Fibroblast of upper back skin (primary cell): Measurements from ENCODE around the gene OR2V2.
"Not testable (repeated sequence)": the region's sequence is repeated elsewhere in the genome, so short reads cannot be mapped to it uniquely, and the experiment has no call there.

ENCODE experiments used
- DNase-seq: peaks from one replicate; pipeline ENCODE4 v3.0.0-alpha.2; 2013

Gene OR2V2

DNA sequence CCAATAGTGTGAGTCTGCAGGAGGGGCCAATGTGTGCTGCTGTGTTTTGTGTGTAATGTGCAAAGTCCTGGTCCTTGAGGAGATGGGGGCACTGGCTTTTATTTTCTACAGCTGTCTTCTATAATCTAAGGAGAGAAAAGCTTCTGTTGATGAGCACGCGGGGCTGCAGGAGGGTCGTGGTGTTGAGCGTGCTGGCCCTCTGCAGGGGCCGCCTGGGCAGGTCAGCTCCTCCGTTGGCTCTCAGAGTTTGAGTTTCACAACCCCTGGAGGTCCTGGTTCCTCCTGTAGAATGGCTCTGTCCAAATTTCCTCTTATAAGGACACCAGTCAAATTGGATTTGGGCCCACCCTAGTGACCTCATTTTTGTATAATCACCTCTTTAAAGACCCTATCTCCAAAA is 29.0 kb upstream of the OR2V2 start:
- DNase-seq: no peak

DNA sequence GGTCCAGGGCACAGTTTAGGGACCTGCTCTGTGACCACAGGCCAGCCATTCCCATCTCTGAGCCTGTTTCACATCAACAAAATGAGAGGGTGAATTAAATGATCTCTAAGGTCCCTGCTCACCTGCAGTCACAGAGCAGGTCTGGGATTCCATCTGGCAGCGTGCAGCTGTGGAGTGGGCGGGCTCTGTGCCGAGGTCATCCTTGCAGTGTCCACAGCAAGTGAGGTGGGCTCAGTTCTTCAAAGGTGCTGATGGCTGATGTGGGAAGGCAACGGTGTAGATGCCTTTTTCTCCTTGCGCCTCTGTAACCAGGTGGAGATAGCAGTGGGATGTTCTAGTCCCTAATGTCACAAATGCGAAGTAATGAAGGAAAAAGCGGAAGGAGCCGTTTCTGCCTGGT is 28.3 kb upstream of the OR2V2 start:
- DNase-seq: no peak

DNA sequence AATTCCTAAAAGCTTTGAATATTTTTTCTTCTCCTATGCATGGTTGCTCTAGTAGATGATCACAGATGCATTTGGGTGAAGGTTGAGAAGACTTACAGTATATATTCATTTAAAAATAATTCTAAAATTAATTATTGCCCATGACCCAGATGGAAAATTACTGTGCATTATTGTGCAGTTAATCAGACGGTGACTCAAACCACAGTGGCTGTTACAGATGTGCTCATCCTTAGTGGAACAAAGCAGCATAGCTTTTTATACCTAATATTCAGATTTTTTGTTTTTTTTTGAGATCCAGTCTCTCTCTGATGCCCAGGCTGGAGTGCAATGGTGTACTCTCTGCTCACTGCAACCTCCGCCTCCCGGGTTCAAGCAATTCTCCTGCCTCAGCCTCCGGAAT is 27.1 kb upstream of the OR2V2 start:
- peak; percentile 51 for DNase-seq

DNA sequence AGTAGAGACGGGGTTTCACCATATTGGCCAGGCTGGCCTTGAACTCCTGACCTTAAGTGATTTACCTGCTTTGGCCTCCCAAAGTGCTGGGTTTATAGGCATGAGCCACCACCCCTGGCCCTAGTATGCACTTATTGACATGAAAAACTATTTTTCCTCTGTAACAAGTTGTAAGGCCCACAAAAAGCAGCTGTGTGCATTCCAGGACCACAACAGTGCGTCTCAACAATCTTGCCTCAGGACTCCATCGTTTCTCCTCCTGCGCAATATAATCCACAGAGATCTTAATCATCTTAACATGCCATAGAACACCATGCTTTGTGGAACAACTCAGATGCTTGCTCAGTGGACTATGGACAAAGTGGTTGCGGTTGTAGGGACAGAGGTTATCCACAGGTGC is 26.6 kb upstream of the OR2V2 start:
- no peak for DNase-seq

DNA sequence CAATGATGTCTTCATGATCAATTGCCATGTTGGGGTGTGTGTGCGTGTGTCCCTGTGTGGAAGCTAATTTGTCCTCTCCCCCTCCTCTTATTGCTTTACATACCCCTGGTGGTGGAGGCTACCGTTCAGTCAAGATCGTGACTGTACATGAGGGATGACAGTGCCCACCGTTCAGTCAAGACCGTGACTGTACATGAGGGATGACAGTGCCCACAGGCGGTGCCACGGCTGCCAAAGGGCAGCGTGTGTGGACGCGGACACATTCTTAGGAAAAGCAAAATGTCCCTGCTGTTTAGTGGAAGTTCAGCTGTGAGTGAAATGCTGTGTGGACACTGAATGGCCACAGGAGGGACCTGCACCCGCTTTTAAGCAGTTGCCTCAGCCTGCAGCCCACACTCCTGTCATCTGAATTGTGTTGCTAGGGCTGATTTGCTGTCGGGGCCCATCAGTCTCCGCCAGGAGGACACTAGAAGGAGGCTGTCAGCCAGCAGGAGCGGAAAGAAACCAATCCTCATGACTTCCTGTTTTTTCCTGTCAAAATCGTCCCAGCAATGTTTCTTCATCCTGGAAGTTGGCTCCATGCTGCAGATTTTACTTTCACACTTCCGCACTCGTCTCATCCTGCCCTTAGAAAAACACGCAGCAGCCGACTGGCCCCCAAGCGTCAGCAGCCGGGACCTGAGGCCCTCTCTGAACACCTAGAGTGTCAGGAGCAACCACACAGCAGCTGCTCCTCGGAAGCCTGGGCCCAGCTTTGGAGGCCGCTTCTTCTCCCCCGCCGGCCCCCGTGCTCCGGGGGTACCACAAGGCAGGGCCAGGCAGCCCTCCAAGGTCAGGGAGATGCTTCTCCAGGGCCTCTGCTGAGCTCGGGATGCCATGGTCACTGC is 25.5 kb upstream of the OR2V2 start:
- no peak for DNase-seq

DNA sequence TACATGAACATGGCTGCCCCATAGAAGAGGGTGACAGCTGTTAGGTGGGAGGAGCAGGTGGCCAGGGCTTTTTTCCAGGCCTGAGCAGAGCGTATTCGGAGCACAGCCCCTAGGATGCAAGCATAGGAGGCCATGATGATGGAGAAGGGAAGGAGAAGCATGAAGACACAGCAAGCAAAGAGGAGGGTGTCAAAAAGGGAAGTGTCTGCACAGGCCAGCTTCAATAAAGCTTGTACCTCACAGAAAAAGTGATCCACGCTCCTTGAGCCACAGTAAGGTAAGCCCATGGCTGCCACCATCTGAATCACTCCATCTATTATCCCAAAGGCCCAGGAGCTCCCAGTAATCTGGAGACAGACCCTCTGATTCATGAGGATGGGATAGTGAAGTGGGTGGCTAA is 22.9 kb upstream of the OR2V2 start:
- DNase-seq: no peak

DNA sequence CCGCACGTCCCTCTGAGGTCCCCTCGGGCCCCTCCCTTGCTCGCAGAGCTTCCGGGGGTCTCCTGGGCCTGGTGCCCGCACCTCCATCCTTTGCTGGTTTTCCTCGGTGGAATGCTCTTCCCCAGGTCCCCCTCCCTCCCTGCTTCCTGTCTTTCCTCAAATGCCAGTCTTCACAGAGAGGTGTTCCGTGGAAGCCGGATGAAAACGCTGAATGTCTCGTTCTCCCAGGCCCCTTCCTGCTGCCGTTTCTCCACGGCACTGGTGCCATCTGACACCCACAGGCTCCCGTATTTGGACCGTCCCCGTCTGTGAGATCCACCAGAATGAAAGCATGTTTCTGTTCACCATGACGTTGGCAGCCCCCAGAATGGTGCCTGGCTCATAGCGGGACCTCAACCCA is 20.5 kb upstream of the OR2V2 start:
- DNase-seq: no peak

DNA sequence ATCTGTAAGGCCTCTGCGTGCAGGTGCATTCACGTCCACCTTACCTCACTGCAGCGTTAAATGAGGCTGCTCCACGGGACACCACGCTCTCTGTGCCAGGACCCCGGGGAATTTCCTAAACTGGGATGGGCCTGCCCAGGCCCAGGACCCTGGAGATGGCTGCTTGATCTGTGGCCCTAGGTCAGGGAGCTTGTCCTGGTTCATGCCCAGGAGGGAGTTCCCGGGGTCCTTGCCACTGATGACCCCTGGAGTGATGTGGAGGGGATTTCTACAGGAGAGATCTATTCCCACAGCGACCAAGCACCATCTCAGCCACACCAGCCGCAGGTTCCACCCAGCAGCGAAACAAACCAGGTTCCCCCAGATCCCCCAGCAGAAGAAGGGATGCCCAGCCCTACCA is 19.9 kb upstream of the OR2V2 start:
- no peak for DNase-seq

DNA sequence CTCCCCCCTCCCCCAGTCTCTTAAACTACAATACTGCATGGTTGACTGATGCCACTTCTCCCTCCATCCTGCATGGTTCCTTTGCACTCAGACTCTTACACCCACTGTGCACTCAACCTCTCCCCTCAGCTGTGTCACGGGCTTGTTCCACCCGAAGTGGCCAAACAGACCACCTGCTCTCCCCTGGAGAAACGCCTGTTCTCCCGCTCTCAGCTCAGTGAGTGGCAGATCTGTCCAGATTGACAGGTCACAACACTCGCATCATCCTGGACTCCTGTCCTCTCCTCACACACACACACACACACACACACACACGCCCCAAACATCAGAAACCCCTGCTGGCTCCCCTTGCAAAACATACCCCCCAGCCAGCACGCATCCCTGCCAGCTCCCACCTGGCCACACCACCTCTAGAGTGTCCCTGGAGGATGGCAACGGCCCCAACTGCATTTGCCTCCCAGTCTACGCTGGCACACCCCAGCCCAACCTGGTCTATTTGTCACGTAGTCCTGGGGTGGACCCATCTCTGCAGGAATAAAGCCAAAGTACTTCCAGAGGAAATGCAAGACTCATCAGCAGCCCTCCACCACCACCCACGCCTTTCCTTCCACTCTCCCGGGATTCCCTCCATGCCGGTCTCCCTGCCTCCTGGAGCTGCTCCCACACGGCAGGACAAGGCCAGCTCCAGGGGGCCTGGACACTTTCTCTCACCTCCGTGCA is 19.3 kb upstream of the OR2V2 start:
- no peak for DNase-seq

DNA sequence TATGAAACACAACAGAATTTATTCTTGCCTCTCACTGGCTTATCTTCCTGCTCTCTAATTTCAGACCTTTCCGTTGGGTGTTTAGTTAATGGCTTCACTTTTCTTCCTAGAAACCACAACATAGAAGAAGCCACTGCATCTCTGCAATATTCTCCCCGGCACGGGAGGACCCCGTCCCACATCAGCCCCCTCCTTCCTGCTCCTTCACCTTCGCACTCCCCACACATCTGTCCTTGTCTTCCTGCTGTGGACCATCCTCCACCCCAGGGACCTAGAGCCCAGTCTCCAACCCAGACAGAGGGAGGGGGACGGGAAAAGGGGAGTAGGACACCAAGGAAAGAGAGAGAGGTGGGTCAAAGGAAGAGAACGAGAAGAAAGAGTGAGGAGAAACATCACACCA is 17.8 kb upstream of the OR2V2 start:
- no peak for DNase-seq

DNA sequence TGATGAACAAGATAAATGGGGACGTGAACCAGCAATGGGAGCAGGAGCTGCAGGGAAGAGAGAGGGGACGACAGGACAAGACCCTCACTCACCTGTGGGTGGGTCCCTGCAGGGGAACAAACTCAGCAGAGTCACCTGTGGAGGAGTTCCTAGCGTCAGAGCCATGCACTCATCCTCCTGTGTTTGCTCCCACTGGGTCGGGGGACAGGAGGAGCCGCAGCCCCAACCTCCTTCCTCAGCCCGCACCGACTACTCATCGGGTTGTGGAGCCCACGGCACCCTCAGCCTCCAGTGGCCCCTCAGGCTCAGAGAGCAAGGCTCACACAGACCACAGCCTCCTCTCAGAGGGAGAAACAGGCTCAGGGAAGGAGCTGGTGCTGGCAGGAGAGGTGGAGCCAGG is 17.3 kb upstream of the OR2V2 start:
- not testable (repeated sequence) for DNase-seq

DNA sequence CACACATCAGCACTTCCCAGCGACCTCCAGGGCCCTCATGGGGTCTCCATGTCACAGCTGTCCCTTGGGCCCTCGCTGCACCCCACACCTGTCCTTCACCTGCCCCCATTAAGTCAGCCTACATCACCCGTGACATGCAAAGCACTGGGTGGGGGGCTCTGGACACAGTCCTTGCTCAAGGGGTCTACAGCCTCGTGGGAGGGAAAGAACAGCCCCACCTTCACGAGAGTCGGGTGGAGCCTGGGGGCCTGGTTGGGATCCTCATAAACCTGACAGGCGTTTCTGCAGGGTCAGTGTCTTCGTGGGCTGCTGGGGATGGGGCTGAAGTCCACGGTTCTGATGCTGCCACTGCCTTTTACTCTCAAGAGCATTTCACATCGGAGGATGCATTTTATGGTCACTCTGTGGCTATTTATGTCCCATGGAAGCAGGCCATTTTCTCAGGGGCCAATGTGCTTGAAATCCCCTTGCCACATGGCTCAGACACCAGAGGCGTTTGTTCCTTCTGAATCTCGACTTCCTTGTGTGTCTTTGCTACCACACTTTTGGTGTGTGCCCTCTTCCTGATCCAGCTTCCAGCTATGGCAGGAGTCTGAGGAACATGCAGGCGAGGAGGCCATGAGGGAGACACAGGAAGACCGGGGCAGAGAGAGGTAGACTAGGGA is 16.4 kb upstream of the OR2V2 start, which contains the start of gene OR2V1:
OR2V1 (minus strand) TSS at position 338 of the 665 bp plus-strand sequence. CDS start 5,865 bp downstream, outside the sequence.
- no peak for DNase-seq

DNA sequence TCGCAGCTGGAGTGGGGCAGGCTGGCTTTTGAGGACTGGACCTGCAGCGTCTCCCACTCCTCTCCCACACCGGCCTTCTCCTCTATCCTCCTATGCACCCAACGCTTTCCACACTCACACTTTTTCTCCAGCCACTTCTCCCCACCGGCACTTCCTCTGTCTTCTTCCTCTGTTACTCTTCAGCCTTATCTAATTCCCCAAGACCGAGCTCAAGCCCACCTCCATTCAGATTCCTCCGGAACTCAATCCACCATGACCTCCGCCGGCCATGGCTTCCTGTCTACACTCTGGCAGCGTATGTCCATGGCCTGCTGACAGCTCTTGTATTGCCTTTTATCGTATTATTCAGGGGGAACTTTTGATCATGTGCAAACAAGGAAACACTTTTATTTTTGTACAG is 15.9 kb upstream of the OR2V2 start:
- no peak for DNase-seq

DNA sequence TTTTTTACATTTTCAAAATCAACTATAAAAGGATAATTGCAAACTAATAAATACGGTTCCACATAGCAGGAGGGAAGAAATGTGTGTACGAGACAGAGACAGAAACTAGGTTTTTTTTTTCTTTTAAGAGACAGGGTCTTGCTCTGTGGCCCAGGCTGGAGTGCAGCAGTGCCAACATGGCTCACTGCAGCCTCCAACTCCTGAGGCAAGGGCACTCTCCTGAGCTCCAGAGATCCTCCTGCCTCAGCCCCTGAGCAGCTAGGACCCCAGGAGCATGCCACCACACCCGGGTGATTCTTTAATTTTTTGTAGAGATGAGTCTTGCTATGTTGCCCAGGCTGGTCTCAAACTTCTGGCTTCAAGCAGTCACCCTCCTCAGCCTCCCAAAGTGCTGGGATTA is 14.3 kb upstream of the OR2V2 start:
- DNase-seq: no peak

DNA sequence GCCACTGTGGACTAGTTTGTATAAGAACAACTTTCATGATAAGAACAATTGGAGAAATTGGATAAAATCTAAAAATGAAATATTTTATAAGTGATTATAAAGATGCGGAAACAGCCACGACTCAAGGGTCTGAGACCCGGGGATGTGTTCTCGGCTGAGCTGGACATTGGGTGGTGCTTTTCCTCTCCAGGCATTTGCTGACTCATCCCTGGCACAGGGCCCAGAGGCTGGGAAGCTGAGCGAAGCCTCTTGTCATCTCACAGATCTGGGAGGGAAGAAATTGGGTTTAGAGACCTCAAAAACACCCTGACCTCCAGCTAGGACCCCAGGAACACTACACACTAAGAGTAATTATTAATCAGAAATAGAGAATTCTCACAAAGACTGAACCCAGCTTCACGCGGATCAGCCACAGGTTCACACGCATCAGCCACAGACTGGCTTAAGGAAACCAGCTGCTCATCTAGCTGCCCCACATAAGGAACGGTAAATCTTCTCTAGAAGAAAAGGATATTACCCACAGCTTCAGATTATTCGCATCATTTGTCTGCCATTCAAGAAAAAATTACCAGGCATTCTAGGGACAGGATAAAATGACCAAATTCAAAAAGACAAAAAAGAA is 13.7 kb upstream of the OR2V2 start:
- DNase-seq: peak; percentile 70

DNA sequence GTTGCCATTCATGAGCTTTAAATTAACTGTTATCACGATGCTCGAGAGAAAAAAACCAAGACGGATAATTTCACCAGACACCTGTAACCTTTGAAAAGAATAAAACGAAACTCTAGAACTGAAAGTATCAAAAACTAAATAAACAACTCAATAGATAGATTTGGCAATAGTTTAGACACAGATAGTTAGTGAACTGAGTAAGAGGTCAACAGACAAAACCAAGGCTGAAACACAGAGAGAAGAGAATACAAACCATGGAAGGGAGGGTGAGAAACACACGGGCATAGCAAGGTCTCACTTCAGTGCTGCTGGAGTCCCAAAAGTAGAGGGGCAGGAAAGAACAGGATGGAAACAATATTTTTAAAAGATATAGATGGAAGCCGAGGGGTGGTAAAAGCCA is 13.1 kb upstream of the OR2V2 start:
- DNase-seq: no peak

DNA sequence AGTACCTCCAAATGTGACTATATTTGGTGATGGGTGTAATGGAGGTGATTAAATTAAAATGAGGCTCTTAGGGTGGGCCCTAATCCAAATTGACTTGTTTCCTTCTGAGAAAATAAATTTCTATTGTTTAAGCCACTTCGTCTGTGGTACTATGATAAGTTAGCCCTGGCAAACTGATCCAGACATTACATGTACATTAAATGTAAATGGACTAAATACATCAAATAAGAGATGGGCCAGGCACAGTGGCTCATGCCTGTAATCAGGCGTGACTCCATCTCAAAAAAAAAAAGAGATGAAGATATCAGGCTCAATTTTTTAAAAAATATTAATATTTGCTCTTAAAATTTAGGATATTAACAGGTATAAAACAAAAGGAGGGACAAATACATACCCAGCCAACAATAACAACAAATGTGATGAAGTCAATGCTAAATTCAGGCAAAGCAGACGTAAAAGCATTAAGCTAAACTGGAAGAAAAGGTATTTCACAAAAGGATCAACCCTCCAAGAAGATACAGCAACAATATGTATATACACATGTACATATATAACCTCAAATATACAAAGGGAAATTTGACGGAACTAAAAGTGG is 10.9 kb upstream of the OR2V2 start:
- no peak for DNase-seq

DNA sequence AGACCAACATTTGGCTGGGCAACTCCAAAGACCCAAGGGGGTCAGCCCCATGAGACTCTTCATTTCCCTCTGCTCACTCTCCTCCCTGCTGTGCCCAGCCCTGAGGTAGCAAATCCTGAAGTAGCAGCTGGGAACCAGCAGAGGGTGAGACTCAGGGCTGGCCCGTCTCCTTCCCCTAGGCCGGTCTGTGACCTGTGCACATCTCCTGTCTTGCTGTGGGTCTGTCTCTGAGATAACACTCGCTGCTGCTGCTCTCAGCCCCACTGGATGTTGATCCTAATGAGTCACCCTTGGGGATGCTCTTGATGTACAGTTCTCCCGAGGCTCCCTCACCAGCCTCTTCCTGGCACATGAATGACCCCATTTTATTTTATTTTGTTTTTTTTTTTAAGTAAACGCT is 9.1 kb upstream of the OR2V2 start:
- no peak for DNase-seq

DNA sequence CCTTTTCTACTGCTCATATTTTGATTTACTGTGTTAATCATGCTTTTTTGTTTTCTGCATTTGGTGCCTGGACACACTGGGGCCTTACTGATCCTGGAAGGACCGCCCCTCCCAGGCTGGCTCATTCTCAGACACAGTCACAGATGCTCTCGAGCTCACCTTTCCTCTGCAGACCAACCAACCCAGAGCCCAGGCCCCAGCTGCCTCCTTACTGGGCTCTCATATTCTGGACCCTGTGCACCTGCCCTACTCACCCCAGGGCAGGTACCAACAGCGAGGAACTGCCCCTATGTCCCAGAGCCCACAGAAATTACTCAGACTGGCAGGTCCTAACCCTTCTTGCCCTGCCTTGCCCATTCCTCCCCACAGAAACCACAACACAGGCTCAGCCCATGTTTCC is 6.6 kb upstream of the OR2V2 start:
- no peak for DNase-seq

DNA sequence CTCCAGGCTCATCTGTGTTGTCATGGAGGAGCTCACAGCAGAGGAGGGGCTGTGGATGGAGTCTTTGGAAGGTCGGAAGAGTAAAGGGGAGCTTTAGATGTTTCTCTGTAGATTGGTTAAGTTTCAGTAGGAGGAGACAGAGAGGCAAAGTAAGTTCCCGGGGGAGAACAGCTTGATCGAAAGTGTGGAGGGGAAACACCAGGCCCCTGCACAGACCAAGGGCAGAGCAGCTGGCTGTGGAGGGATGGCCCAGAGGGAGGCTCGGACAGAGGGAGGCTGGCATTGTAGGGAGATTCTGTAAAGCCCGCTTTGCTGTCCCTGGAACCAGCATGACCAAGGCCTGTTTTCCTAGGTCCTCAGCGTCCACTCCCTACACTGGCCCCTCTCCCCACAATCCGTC is 5.3 kb upstream of the OR2V2 start:
- no peak for DNase-seq

DNA sequence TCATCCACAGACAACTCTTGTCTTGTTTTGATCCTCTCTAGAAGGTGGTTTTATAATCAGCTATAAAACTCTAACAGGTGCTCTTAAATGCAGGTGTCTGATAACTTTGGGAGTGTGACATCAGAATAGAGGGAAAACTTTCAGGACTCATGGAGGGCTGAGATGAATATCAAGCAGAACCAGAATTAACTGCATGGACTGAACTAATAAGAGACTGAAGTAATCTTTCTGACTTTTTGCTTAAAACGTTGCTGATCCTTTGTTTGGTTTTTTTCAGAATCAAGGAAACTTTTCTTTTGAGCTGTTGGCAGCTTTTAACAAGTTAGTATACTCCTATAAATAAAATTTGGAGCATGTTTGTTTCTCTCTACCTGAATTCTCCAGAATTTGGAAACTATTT is 2.3 kb upstream of the OR2V2 start:
- no peak for DNase-seq

DNA sequence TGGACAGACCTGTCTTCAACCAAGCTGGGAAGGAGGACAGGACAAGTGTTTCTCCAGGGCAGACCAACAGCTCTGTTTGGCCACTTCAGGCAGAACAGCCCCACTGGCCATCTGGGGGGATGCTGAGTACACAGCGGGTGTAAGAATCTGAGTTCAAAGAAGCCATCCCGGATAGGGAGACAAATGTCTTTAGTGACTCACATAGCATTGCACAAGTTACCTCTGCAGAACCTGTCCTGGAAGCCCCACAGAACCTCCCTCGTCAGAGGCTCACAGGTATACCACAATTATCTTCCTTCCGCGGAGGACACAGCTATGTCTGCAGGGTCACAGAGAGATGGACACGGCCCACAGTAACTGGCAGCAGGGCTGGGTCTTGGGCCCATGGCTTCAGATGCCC is 2.0 kb downstream of the OR2V2 start:
- DNase-seq: no peak
